GM12878 (cell line): ENCODE results near the gene FAM227A. TPM values are rescaled to one million over a fixed set of nuclear protein-coding genes. Genes with fewer than 3 reads are reported as not detected.

Experiments
- ATAC-seq: fragments of 200-7000 bp; cut with Tn5 transposase; 3 replicates; pipeline ENCODE4 v1.9.1; 2020; ENCODE audit warnings: mild to moderate bottlenecking, moderate library complexity
- BruUV-seq: library from RNA; stranded (reverse); fragments of 400-500 nt; replicated peaks from 2 replicates; lab custom pipeline; 2021; lab: Mats Ljungman, UMichigan
- CTCF ChIA-PET: fragments of 300-600 bp; sonication (Branson Sonifier 250); formaldehyde crosslinking; extraction: SDS; loops from one replicate; lab custom pipeline; 2021; ENCODE audit warnings: inconsistent platforms; lab: Yijun Ruan, JAX
- POLR2A ChIA-PET: fragments of 350-600 bp; formaldehyde crosslinking; extraction: SDS; loops from one replicate; lab custom pipeline; 2021; ENCODE audit warnings: inconsistent platforms; lab: Charles Lee
- RAD21 ChIA-PET: fragments of 300-600 bp; sonication (Branson Sonifier 250); formaldehyde crosslinking; loops from one replicate; lab custom pipeline; 2023; ENCODE audit warnings: antibody characterized with exemption; ENCODE audit not compliant: unreplicated experiment; lab: Charles Lee
- SMC1A ChIA-PET: fragments of 300-600 bp; sonication (Branson Sonifier 250); formaldehyde crosslinking; loops from one replicate; lab custom pipeline; 2023; ENCODE audit not compliant: unreplicated experiment, uncharacterized antibody; lab: Charles Lee
- DNase-seq: peaks from one replicate; pipeline ENCODE4 v3.0.0-alpha.2; 2011; ENCODE audit warnings: low read depth, low spot score
- FAIRE-seq: peaks from 3 replicates; lab custom pipeline; 2011; peaks lifted over from hg19 to GRCh38; lab: Jason Lieb, UNC
- H2AFZ ChIP-seq: 2 replicates; pipeline ENCODE4 v1.6.0; 2011; ENCODE audit warnings: low read depth, low read length, control low read depth; ENCODE audit not compliant: control insufficient read depth
- H3K27ac ChIP-seq: 2 replicates; pipeline ENCODE4 v1.5.1; 2011; ENCODE audit warnings: control low read depth; ENCODE audit not compliant: control insufficient read depth, insufficient read depth
- H3K27me3 ChIP-seq, 2 experiments: replicated peaks in 1 of 2; 2 replicates each; pipeline versions ENCODE4 v1.6.0 to v1.6.1; 2011; ENCODE audit warnings: low read length in 1 of 2; ENCODE audit not compliant: control insufficient read depth in 2 of 2, insufficient read depth in 2 of 2
- H3K36me3 ChIP-seq, 2 experiments: 2 replicates each; pipeline ENCODE4 v1.5.1; 2011; ENCODE audit warnings: low read length in 1 of 2; ENCODE audit not compliant: control insufficient read depth in 2 of 2, insufficient read depth in 2 of 2
- H3K4me1 ChIP-seq: 2 replicates; pipeline ENCODE4 v1.6.1; 2011; ENCODE audit warnings: mild to moderate bottlenecking, low read length, moderate library complexity, mixed read lengths; ENCODE audit not compliant: control insufficient read depth, insufficient read depth
- H3K4me2 ChIP-seq: 2 replicates; pipeline ENCODE4 v1.6.0; 2011; ENCODE audit warnings: control low read depth; ENCODE audit not compliant: control insufficient read depth, insufficient read depth
- H3K4me3 ChIP-seq: fragments of 200-600 bp; sonication (generic); 2 replicates; pipeline ENCODE4 v1.5.1; 2016
- H3K79me2 ChIP-seq: 2 replicates; pipeline ENCODE4 v1.6.0; 2011; ENCODE audit warnings: low read length; ENCODE audit not compliant: control insufficient read depth, insufficient read depth
- H3K9ac ChIP-seq: 2 replicates; pipeline ENCODE4 v1.8.0; 2011; ENCODE audit warnings: low read length, control low read depth, mixed read lengths; ENCODE audit not compliant: control insufficient read depth, insufficient read depth
- H3K9me3 ChIP-seq: replicated peaks from 3 replicates; pipeline ENCODE4 v1.5.1; 2011; ENCODE audit warnings: mild to moderate bottlenecking, low read length; ENCODE audit not compliant: control insufficient read depth, insufficient read depth
- H4K20me1 ChIP-seq: 2 replicates; pipeline ENCODE4 v1.6.0; 2011; ENCODE audit not compliant: control insufficient read depth, insufficient read depth
- FOS ChIP-seq: IDR thresholded peaks from 3 replicates; pipeline ENCODE4 v1.6.1; 2011; ENCODE audit warnings: borderline replicate concordance; ENCODE audit not compliant: insufficient read length; ENCODE audit errors: extremely low read depth
- POLR2A ChIP-seq: IDR thresholded peaks from 2 replicates; pipeline ENCODE4 v1.6.1; 2011; ENCODE audit warnings: low read depth, mild to moderate bottlenecking, low read length
- RAD51 ChIP-seq: fragments of 450-650 bp; IDR thresholded peaks from 2 replicates; pipeline ENCODE4 v1.6.1; 2016; ENCODE audit warnings: moderate library complexity, mild to moderate bottlenecking, inconsistent platforms
- WGBS: methylation state at CpG from one replicate; pipeline ENCODE4 v1.1.6; 2016; ENCODE audit warnings: low lambda C conversion rate; ENCODE audit not compliant: insufficient replicate concordance, insufficient coverage; ENCODE audit errors: missing lambda C conversion rate; 5-methylcytosine and 5-hydroxymethylcytosine counted together
- in situ Hi-C: fragments of 300-500 bp; cut with MboI; formaldehyde crosslinking; loops from 9 replicates; pipeline ENCODE4 v1.14.3; 2018; ENCODE audit warnings: mixed read lengths
- intact Hi-C: fragments of 100-400 bp; cut with micrococcal nuclease; formaldehyde crosslinking; loops from one replicate; pipeline ENCODE4 v1.14.2; 2022; ENCODE audit not compliant: unreplicated experiment
- polyA plus RNA-seq, 11 experiments: library from polyadenylated mRNA; depleted of rRNA in 4 of 11; unstranded in 6 of 11; stranded (reverse) in 5 of 11; fragments of >200 nt; fragmentation: Nextera tagmentation in 4 of 11; fragmentation: Illumina TruSeq in 1 of 11; extraction: Ambion mirVana in 4 of 11; extraction: Trizol in 1 of 11; gene quantifications; 1 replicate in 1 of 11; 2 replicates in 10 of 11; pipeline versions ENCODE4 v1.2.1 to v1.2.3, GENCODE V29; 2011 to 2016; ENCODE audit warnings: inconsistent platforms in 2 of 11, missing spikeins in 2 of 11, low read depth in 1 of 11
- total RNA-seq, 4 experiments: library from RNA; depleted of rRNA in 3 of 4; stranded (reverse); fragments of >200 nt in 3 of 4; fragmentation: Illumina TruSeq in 1 of 4; extraction: Trizol in 1 of 4; gene quantifications; 2 replicates each; pipeline versions ENCODE4 v1.2.1 to v1.2.3, GENCODE V29; 2013 to 2021

FAM227A gene
- total and polyA plus RNA-seq, 10 of the 15 experiments (the other 5 are each of a cell fraction or from before 2014, with no cell fraction given) = 0.02 to 0.59 (median 0.25) TPM

DNA sequence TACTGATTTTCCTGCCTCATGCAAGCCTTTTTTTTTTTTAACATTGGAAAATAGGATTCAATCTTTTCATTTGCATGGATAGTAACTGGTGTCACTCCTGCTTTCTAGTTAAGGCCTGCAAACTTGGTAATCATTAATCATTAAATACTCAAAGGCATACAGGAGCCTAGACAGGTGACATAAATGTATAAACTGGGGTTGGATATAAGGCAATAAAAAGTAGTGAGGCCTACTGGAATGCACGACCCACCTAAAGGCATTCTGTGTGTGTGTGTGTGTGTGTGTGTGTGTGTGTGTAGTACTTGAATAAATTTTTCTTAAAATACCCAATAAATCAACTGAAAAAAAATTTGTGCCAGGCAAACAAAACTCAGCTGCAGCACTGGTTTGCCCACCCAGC lies 33.5 kb upstream of the FAM227A start:
- in situ Hi-C loops = no loop called here
- ChIA-PET SMC1A (interaction anchor here (1.3 kb wide), 1 partner anchor 17 kb away, joined by 4 read pairs; no protein-coding TSS in a partner anchor), CTCF (interaction anchor here (0.6 kb wide), 1 partner anchor 40 kb away, joined by 3 read pairs; no protein-coding TSS in a partner anchor), POLR2A (interaction anchor here (1.0 kb wide), 1 partner anchor 9 kb away, joined by 5 read pairs; no protein-coding TSS in a partner anchor), RAD21 (no interaction called here)
- H3K36me3 ChIP-seq = peaks cover 9 to 13% of the 10 kb centered on the region in 2 experiments; a peak in 3 of 4 replicates
- WGBS = 100% methylated on average over 1 of the region's 1 CpG
- no peak overlapping the region for H3K9ac ChIP-seq
- no TSS peak for BruUV-seq
- no peak overlapping the region for H3K27ac ChIP-seq
- H3K9me3 ChIP-seq = no peaks in the 10 kb centered on the region
- no peak for FAIRE-seq
- H2AFZ ChIP-seq = no peak overlapping the region
- no peaks in the 10 kb centered on the region; the same call in 1 of the 2 replicates for H3K4me1 ChIP-seq
- no peaks in the 10 kb centered on the region for H3K27me3 ChIP-seq
- TF ChIP-seq FOS = no peak
- TF ChIP-seq, all 136 proteins: peak for 0
- no peak for DNase-seq
- intact Hi-C loops = no loop called here
- Histone ChIP-seq H3K79me2 (peaks cover 1% of the 10 kb centered on the region), H4K20me1 (no peaks in the 10 kb centered on the region), H3K4me3 (no peak overlapping the region), H3K4me2 (no peak overlapping the region)
- ATAC-seq = no peak

DNA sequence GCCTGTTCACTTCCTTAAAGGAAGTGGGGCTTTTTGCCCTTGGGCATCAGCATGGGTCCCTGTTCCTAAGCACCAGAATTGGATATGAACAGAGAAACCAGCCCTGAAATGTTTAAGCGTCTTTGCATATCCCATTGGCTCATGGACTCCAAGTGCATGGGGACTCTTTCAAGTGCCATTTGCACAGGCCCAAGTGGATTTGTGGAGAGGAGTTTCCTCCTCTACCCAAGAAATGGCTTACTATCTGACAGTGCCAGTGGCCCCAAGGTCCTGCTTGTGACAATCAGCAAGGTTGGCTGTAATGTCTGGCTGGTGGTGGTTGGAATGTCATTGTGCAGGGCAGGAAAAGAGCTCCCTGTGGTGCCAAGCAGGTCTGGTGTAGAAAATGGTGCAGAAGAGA lies 29.6 kb upstream of the FAM227A start:
- ATAC-seq (no peak), FAIRE-seq (no peak), DNase-seq (no peak)
- Histone ChIP-seq H3K9me3 (no peaks in the 10 kb centered on the region; the same call in 2 of the 3 replicates), H3K79me2 (peaks cover 12% of the 10 kb centered on the region), H3K27ac (no peak overlapping the region), H3K4me3 (no peak overlapping the region), H2AFZ (no peak overlapping the region), H4K20me1 (no peaks in the 10 kb centered on the region), H3K4me1 (no peaks in the 10 kb centered on the region; the same call in 1 of the 2 replicates), H3K9ac (no peak overlapping the region), H3K36me3 (peaks cover 15 to 18% of the 10 kb centered on the region in 2 experiments; a peak in 3 of 4 replicates), H3K27me3 (no peaks in the 10 kb centered on the region), H3K4me2 (no peak overlapping the region)
- ChIA-PET POLR2A (no interaction called here), RAD21 (interaction anchor here (0.6 kb wide), 1 partner anchor 90 kb away, joined by 4 read pairs; no protein-coding TSS in a partner anchor), SMC1A (no interaction called here), CTCF (interaction anchor here (0.6 kb wide), 1 partner anchor 446 kb away, joined by 3 read pairs; no protein-coding TSS in a partner anchor)
- 94% methylated on average over 1 of the region's 1 CpG for WGBS
- in situ Hi-C loops = no loop called here
- intact Hi-C loops = no loop called here
- TF ChIP-seq POLR2A (peak; percentile 33; the same call in 1 of the 2 replicates), RAD51 (no peak)
- BruUV-seq = no TSS peak
